Vagina (tissue), 2 donors: ENCODE data around the gene PIR.

ENCODE experiments used
- POLR2A ChIP-seq, 2 donors: fragments of 450-650 bp; IDR thresholded peaks; one replicate each; pipeline ENCODE4 v1.6.1; 2017; ENCODE audit warnings: antibody characterized with exemption in 2 of 2, mild to moderate bottlenecking in 2 of 2, moderate library complexity in 2 of 2
- TF ChIP-seq, protein P1 (sequence below), 3 experiments: fragments of 450-650 bp in 2 of 3; fragments of 200-600 bp in 1 of 3; sonication (generic) in 1 of 3; IDR thresholded peaks; one replicate each; pipeline ENCODE4 v1.5.1; 2017 to 2019; ENCODE audit warnings: antibody characterized with exemption in 3 of 3, mild to moderate bottlenecking in 2 of 3, moderate library complexity in 2 of 3

DNA sequence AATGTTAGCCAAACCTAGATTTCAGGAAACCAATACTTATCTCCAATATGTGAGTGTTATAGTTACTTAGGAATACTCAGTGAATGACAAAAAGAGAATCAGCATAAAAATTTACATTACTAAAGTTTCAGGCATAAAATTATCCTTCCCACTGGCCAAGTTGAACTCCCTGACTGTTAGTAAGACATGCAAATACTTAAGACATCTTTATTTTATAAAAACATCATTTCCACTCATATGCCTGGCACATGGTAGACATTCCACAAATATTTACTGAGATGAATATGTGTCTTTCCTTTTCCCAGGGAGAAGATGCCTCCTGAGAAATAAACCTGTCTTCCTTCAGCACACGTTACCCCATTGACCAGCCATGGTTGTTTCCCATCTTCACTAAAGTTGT is 116.2 kb downstream of the PIR start:
- TF ChIP-seq, protein P1, sequence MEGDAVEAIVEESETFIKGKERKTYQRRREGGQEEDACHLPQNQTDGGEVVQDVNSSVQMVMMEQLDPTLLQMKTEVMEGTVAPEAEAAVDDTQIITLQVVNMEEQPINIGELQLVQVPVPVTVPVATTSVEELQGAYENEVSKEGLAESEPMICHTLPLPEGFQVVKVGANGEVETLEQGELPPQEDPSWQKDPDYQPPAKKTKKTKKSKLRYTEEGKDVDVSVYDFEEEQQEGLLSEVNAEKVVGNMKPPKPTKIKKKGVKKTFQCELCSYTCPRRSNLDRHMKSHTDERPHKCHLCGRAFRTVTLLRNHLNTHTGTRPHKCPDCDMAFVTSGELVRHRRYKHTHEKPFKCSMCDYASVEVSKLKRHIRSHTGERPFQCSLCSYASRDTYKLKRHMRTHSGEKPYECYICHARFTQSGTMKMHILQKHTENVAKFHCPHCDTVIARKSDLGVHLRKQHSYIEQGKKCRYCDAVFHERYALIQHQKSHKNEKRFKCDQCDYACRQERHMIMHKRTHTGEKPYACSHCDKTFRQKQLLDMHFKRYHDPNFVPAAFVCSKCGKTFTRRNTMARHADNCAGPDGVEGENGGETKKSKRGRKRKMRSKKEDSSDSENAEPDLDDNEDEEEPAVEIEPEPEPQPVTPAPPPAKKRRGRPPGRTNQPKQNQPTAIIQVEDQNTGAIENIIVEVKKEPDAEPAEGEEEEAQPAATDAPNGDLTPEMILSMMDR (IDR thresholded peaks at IDR 0.05): no peak
- TF ChIP-seq POLR2A (IDR thresholded peaks at IDR 0.05): no peak
